MCF 10A (cell line): ENCODE measurements around the gene HNRNPA1L2. TPM values are rescaled to one million over a fixed set of nuclear protein-coding genes. Genes with fewer than 3 reads are reported as not detected.

Experiments
- BruUV-seq: library from RNA; stranded (reverse); fragments of 400-500 nt; replicated peaks from 2 replicates; lab custom pipeline; 2021; lab: Mats Ljungman, UMichigan
- CTCF ChIA-PET: fragments of 300-600 bp; sonication (Branson Sonifier 250); formaldehyde crosslinking; extraction: SDS; loops from one replicate; lab custom pipeline; 2021; ENCODE audit warnings: antibody characterized with exemption, inconsistent platforms; lab: Yijun Ruan, JAX
- POLR2A ChIA-PET: fragments of 300-600, 350-650 bp; sonication (Branson Sonifier 250); formaldehyde crosslinking; extraction: SDS; loops from one replicate; lab custom pipeline; 2020; ENCODE audit warnings: antibody characterized with exemption, inconsistent platforms; lab: Yijun Ruan, JAX
- DNase-seq: peaks from one replicate; pipeline ENCODE4 v3.0.0-alpha.2; 2018; ENCODE audit not compliant: unreplicated experiment
- H3K27ac Mint-ChIP-seq: one replicate; pipeline ENCODE4 v1.8.0; 2022; ENCODE audit warnings: mild to moderate bottlenecking, low read depth, mixed read lengths; ENCODE audit not compliant: unreplicated experiment
- H3K27me3 Mint-ChIP-seq: one replicate; pipeline ENCODE4 v1.8.0; 2022; ENCODE audit warnings: mixed read lengths; ENCODE audit not compliant: insufficient read depth, unreplicated experiment
- H3K36me3 Mint-ChIP-seq: one replicate; pipeline ENCODE4 v1.8.0; 2022; ENCODE audit warnings: mild to moderate bottlenecking, moderate library complexity, mixed read lengths; ENCODE audit not compliant: insufficient read depth, unreplicated experiment
- H3K4me1 Mint-ChIP-seq: one replicate; pipeline ENCODE4 v1.8.0; 2022; ENCODE audit warnings: mixed read lengths; ENCODE audit not compliant: insufficient read depth, unreplicated experiment
- H3K4me3 Mint-ChIP-seq: one replicate; pipeline ENCODE4 v1.8.0; 2022; ENCODE audit warnings: mild to moderate bottlenecking, moderate library complexity, mixed read lengths; ENCODE audit not compliant: unreplicated experiment
- H3K9me3 Mint-ChIP-seq: one replicate; pipeline ENCODE4 v1.8.0; 2022; ENCODE audit warnings: mixed read lengths; ENCODE audit not compliant: unreplicated experiment
- CTCF ChIP-seq: fragments of 200-600 bp; IDR thresholded peaks from one replicate; pipeline ENCODE4 v1.8.0; 2022; ENCODE audit warnings: antibody characterized with exemption, mild to moderate bottlenecking; ENCODE audit not compliant: unreplicated experiment
- intact Hi-C: fragments of 100-400 bp; cut with micrococcal nuclease; formaldehyde crosslinking; loops from 2 replicates; pipeline ENCODE4 v1.14.1; 2022
- total RNA-seq: library from RNA; stranded (reverse); gene quantifications from 2 replicates; pipeline ENCODE4 v1.2.3, GENCODE V29; 2022

HNRNPA1L2 gene
- total RNA-seq, 1 experiment from 2014 or later, result 11.5 TPM

- Mint-ChIP-seq H3K36me3 (peaks cover 35% of the 10 kb centered on the region), H3K27ac (no peak overlapping the region), H3K4me1 (peaks cover 7% of the 10 kb centered on the region), H3K27me3 (no peaks in the 10 kb centered on the region), H3K4me3 (no peak overlapping the region), H3K9me3 (no peaks in the 10 kb centered on the region)
- CTCF ChIA-PET, result interaction anchor here (0.6 kb wide), 1 partner anchor 100 kb away, joined by 3 read pairs; no protein-coding TSS in a partner anchor
- no peak for DNase-seq
- intact Hi-C loops, result no loop called here
- BruUV-seq, result no TSS peak
- POLR2A ChIA-PET, result interaction anchor here (2.1 kb wide), 1 partner anchor 27 kb away, joined by 10 read pairs; no protein-coding TSS in a partner anchor
- TF ChIP-seq CTCF, result no peak
These were observed 1.9 kb downstream of the HNRNPA1L2 start for GRCh38 chr13:52644108-52644507.

GRCh38 chr13:52646967-52647366 lies 4.7 kb downstream of the HNRNPA1L2 start:
- H3K27me3 Mint-ChIP-seq, result no peaks in the 10 kb centered on the region
- intact Hi-C loops, result no loop called here
- TF ChIP-seq CTCF, result no peak
- no peaks in the 10 kb centered on the region for H3K9me3 Mint-ChIP-seq
- ChIA-PET POLR2A (interaction anchor here (0.8 to 1.5 kb wide), 3 partner anchors 25 to 49 kb away, joined by 3 to 11 read pairs (median 3); no protein-coding TSS in a partner anchor), CTCF (no interaction called here)
- DNase-seq, result no peak
- no peak overlapping the region for H3K4me3 Mint-ChIP-seq
- no TSS peak for BruUV-seq
- H3K36me3 Mint-ChIP-seq, result peaks cover 38% of the 10 kb centered on the region
- H3K4me1 Mint-ChIP-seq, result peaks cover 7% of the 10 kb centered on the region
- H3K27ac Mint-ChIP-seq, result no peak overlapping the region

- BruUV-seq, result no TSS peak
- no peak for DNase-seq
- no peaks in the 10 kb centered on the region for H3K9me3 Mint-ChIP-seq
- no peak overlapping the region for H3K4me3 Mint-ChIP-seq
- H3K27me3 Mint-ChIP-seq, result no peaks in the 10 kb centered on the region
- H3K27ac Mint-ChIP-seq, result no peak overlapping the region
- H3K4me1 Mint-ChIP-seq, result peaks cover 7% of the 10 kb centered on the region
- CTCF ChIA-PET, result no interaction called here
- intact Hi-C loops, result no loop called here
- POLR2A ChIA-PET, result no interaction called here
- TF ChIP-seq CTCF, result no peak
- H3K36me3 Mint-ChIP-seq, result peaks cover 26% of the 10 kb centered on the region
These were observed 8.5 kb downstream of the HNRNPA1L2 start for GRCh38 chr13:52650731-52651130.

- ChIA-PET CTCF (interaction anchor here (1.3 to 3.8 kb wide), 7 partner anchors 10 to 316 kb away, joined by 4 to 21 read pairs (median 8); partner anchors contain the start of gene VPS36), POLR2A (interaction anchor here (0.6 to 4.2 kb wide), 19 partner anchors 12 to 539 kb away, joined by 3 to 109 read pairs (median 6); partner anchors contain the start of gene VPS36)
- H3K4me1 Mint-ChIP-seq, result no peaks in the 10 kb centered on the region
- no peak overlapping the region for H3K4me3 Mint-ChIP-seq
- H3K9me3 Mint-ChIP-seq, result no peaks in the 10 kb centered on the region
- peaks cover 26% of the 10 kb centered on the region for H3K36me3 Mint-ChIP-seq
- H3K27ac Mint-ChIP-seq, result no peak overlapping the region
- no peak for DNase-seq
- intact Hi-C loops, result loop anchor here (1.0 to 2.0 kb wide), 3 partner anchors 35 to 201 kb away; partner anchors contain the start of gene VPS36
- no peak for TF ChIP-seq CTCF
- H3K27me3 Mint-ChIP-seq, result no peaks in the 10 kb centered on the region
- BruUV-seq, result TSS peak; percentile 71
These were observed 9.6 kb downstream of the HNRNPA1L2 start for GRCh38 chr13:52651897-52652195.
